Measurements from ENCODE around the gene LGI1. TPM values are rescaled to one million over a fixed set of nuclear protein-coding genes. Genes with fewer than 3 reads are reported as not detected.

Gene LGI1
- total and polyA plus RNA-seq, 9 of the 15 experiments (the other 6 are each of a cell fraction or from before 2014, with no cell fraction given) = not detected

DNA sequence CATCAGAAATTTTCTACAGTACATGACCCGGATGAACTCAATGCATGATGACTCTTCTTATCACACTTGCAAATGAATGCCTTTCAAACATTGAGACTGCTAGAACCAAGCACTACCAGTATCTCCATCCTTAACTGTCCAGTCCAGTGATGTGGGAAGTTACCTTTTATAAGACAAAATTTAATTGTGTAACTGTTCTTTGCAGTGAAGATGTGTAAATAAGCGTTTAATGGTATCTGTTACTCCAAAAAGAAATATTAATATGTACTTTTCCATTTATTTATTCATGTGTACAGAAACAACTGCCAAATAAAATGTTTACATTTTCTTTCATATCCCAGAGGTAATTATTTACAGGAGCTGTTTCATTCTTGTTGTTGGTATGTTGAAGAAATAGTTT, 40.1 kb downstream of the LGI1 start:
- CTCF ChIA-PET (ENCODE audit: low intra/inter-chr PET ratio) = no interaction called here
- H3K9me1 ChIP-seq (ENCODE audit: control insufficient read depth, insufficient read depth, low read length) = no peaks in the 10 kb centered on the region

DNA sequence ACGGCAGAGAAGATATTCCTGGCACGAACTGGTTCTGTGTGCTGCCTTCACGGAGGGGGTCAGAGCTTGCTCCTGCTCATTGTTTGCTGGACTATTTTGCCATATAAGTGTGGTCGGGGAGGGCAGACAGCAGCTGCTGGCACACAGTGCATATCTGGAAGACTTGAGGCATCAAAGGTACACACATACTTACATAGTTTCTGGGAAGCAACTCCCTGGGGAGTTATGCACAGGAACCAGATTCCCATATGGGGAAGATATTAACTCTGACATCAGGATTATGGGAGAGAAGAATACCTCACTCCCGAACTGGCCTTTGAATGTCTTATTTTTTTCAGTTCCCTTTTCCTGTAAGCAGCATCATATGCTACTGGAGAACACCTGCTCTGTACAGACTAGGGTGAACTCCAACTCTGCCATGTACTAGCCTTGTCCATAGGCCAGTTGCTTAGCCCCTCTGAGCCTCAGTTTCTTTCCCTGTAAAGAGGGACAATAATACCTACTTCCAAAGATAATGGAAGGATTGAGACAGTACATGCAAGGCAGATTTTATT, 41.5 kb downstream of the LGI1 start:
- in situ Hi-C loops (cut with MboI) = no loop called here
- WGBS (ENCODE audit: insufficient coverage, low coverage, missing lambda C conversion rate) = 0% methylated on average over 5 of the region's 5 CpGs
- H3K4me1 ChIP-seq (replicated peaks in 1 of 2; ENCODE audit: control insufficient read depth in 2 of 2, insufficient read depth in 2 of 2, low read length in 2 of 2) = no peaks in the 10 kb centered on the region
- no peak overlapping the region for H3K4me2 ChIP-seq (ENCODE audit: insufficient read depth, low read length)
- no peaks in the 10 kb centered on the region for H3K27me3 ChIP-seq (ENCODE audit: control insufficient read depth in 2 of 2, insufficient read depth in 2 of 2, low read length in 2 of 2)
- BruUV-seq (replicated peaks) = no TSS peak
- no peak for TF ChIP-seq NFE2L1 (tag; IDR thresholded peaks at IDR 0.05; ENCODE audit: borderline replicate concordance, low read depth)
- no peak for TF ChIP-seq BCL6 (CRISPR knock-in tag; IDR thresholded peaks at IDR 0.05)
- no peak for TF ChIP-seq NCOA6 (IDR thresholded peaks at IDR 0.05)
- no peak for TF ChIP-seq ARID3A (IDR thresholded peaks at IDR 0.05; ENCODE audit: borderline replicate concordance, low read depth, low read length)
- TF ChIP-seq, protein P1, sequence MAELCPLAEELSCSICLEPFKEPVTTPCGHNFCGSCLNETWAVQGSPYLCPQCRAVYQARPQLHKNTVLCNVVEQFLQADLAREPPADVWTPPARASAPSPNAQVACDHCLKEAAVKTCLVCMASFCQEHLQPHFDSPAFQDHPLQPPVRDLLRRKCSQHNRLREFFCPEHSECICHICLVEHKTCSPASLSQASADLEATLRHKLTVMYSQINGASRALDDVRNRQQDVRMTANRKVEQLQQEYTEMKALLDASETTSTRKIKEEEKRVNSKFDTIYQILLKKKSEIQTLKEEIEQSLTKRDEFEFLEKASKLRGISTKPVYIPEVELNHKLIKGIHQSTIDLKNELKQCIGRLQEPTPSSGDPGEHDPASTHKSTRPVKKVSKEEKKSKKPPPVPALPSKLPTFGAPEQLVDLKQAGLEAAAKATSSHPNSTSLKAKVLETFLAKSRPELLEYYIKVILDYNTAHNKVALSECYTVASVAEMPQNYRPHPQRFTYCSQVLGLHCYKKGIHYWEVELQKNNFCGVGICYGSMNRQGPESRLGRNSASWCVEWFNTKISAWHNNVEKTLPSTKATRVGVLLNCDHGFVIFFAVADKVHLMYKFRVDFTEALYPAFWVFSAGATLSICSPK (IDR thresholded peaks at IDR 0.05; ENCODE audit: borderline replicate concordance) = no peak
- TF ChIP-seq IRF9 (tag; IDR thresholded peaks at IDR 0.05) = no peak
- TF ChIP-seq ZNF354B (CRISPR knock-in tag; IDR thresholded peaks at IDR 0.05) = no peak
- TF ChIP-seq MCM2 (IDR thresholded peaks at IDR 0.05; ENCODE audit: low read depth) = no peak
- TF ChIP-seq ZNF263 (CRISPR knock-in tag; IDR thresholded peaks at IDR 0.05; ENCODE audit: borderline replicate concordance) = no peak
- TF ChIP-seq TRIM28 (IDR thresholded peaks at IDR 0.05) = no peak
- no peak for TF ChIP-seq NCOA4 (IDR thresholded peaks at IDR 0.05; ENCODE audit: partially characterized antibody)
- H2AFZ ChIP-seq (ENCODE audit: low read depth, low read length) = no peak overlapping the region
- no peaks in the 10 kb centered on the region for H3K36me3 ChIP-seq (ENCODE audit: control insufficient read depth, insufficient read depth, low read length)
- no peaks in the 10 kb centered on the region for H3K79me2 ChIP-seq (ENCODE audit: control insufficient read depth, insufficient read depth, low read length)
- ChIA-PET CTCF (ENCODE audit: low intra/inter-chr PET ratio) (no interaction called here), POLR2A (interaction anchor here (0.6 kb wide), 1 partner anchor 121 kb away, joined by 3 read pairs; no protein-coding TSS in a partner anchor)
- H3K9me3 ChIP-seq (replicated peaks; ENCODE audit: control insufficient read depth, insufficient read depth, low read depth, low read length) = no peaks in the 10 kb centered on the region
- DNase-seq (ENCODE audit: extremely low read depth in 1 of 4, low spot score in 3 of 4) = no peak
- no peak overlapping the region for H3K9ac ChIP-seq (ENCODE audit: insufficient read depth in 1 of 2, low read depth in 2 of 2, low read length in 2 of 2)
- FAIRE-seq = no peak
- no peaks in the 10 kb centered on the region for H3K9me1 ChIP-seq (ENCODE audit: control insufficient read depth, insufficient read depth, low read length)
- intact Hi-C loops (cut with micrococcal nuclease) = no loop called here
- H3K4me3 ChIP-seq = no peak overlapping the region
- H4K20me1 ChIP-seq (replicated peaks; ENCODE audit: control insufficient read depth, insufficient read depth, low read length) = no peaks in the 10 kb centered on the region
- H3K27ac ChIP-seq (ENCODE audit: extremely low read depth, low read depth, low read length) = no peak overlapping the region
- ATAC-seq = no peak

More for the DNA sequence above, 40.1 kb downstream of the LGI1 start:
- no peak overlapping the region for H3K9ac ChIP-seq (ENCODE audit: insufficient read depth in 1 of 2, low read depth in 2 of 2, low read length in 2 of 2)
- no peak for DNase-seq (ENCODE audit: extremely low read depth in 1 of 4, low spot score in 3 of 4)
- no peak overlapping the region for H3K27ac ChIP-seq (ENCODE audit: extremely low read depth, low read depth, low read length)
- H3K79me2 ChIP-seq (ENCODE audit: control insufficient read depth, insufficient read depth, low read length) = no peaks in the 10 kb centered on the region
- no peak overlapping the region for H2AFZ ChIP-seq (ENCODE audit: low read depth, low read length)
- no peak overlapping the region for H3K4me3 ChIP-seq
- no peak for FAIRE-seq
- 0% methylated on average over 2 of the region's 2 CpGs for WGBS (ENCODE audit: insufficient coverage, low coverage, missing lambda C conversion rate)
- ATAC-seq = no peak
- POLR2A ChIA-PET = no interaction called here
- no peak for TF ChIP-seq KDM4B (IDR thresholded peaks at IDR 0.05; ENCODE audit: borderline replicate concordance in 2 of 2, low read depth in 1 of 2)
- no peak for TF ChIP-seq ZC3H11A (IDR thresholded peaks at IDR 0.05; ENCODE audit: low read depth, low read length)
- no peaks in the 10 kb centered on the region for H3K4me1 ChIP-seq (replicated peaks in 1 of 2; ENCODE audit: control insufficient read depth in 2 of 2, insufficient read depth in 2 of 2, low read length in 2 of 2)
- no TSS peak for BruUV-seq (replicated peaks)
- intact Hi-C loops (cut with micrococcal nuclease) (no loop called here), in situ Hi-C loops (cut with MboI) (no loop called here)
- no peaks in the 10 kb centered on the region for H4K20me1 ChIP-seq (replicated peaks; ENCODE audit: control insufficient read depth, insufficient read depth, low read length)
- H3K4me2 ChIP-seq (ENCODE audit: insufficient read depth, low read length) = no peak overlapping the region
- no peaks in the 10 kb centered on the region for H3K9me3 ChIP-seq (replicated peaks; ENCODE audit: control insufficient read depth, insufficient read depth, low read depth, low read length)
- no peaks in the 10 kb centered on the region for H3K27me3 ChIP-seq (ENCODE audit: control insufficient read depth in 2 of 2, insufficient read depth in 2 of 2, low read length in 2 of 2)
- H3K36me3 ChIP-seq (ENCODE audit: control insufficient read depth, insufficient read depth, low read length) = no peaks in the 10 kb centered on the region

All from K562 (cell line).